ENCODE results near the gene PES1.
"Not testable (repeated sequence)": the region's sequence is repeated elsewhere in the genome, so short reads cannot be mapped to it uniquely, and the experiment has no call there.

PES1 gene

GRCh38 chr22:30607939-30608338 is 16.2 kb upstream of the PES1 start:
- no peak for DNase-seq

- DNase-seq, result no peak
These were observed 15.7 kb upstream of the PES1 start for GRCh38 chr22:30607300-30607930.

- peak; percentile 81 for DNase-seq
These were observed 15.0 kb upstream of the PES1 start, which contains the start of gene TCN2 for GRCh38 chr22:30606455-30607299. Gene TCN2 (plus strand): TSS chr22:30607174. CDS start chr22:30607332, 158 bp downstream.

- peak; percentile 31 for DNase-seq
These were observed 13.9 kb upstream of the PES1 start for GRCh38 chr22:30605449-30606110.

GRCh38 chr22:30604723-30605122 is 13.0 kb upstream of the PES1 start:
- DNase-seq, result no peak

GRCh38 chr22:30603801-30604200 is 12.1 kb upstream of the PES1 start:
- no peak for DNase-seq

GRCh38 chr22:30602049-30602448 is 10.3 kb upstream of the PES1 start:
- DNase-seq, result peak; percentile 33

GRCh38 chr22:30601464-30601863 is 9.8 kb upstream of the PES1 start:
- no peak for DNase-seq

GRCh38 chr22:30600921-30601320 is 9.2 kb upstream of the PES1 start:
- no peak for DNase-seq

GRCh38 chr22:30598986-30599385 is 7.3 kb upstream of the PES1 start:
- DNase-seq, result no peak

GRCh38 chr22:30596886-30597285 is 5.2 kb upstream of the PES1 start:
- no peak for DNase-seq

- no peak for DNase-seq
These were observed 4.5 kb upstream of the PES1 start for GRCh38 chr22:30596199-30596598.

GRCh38 chr22:30592360-30592713 is 627 bp upstream of the PES1 start:
- not testable (repeated sequence) for DNase-seq

- no peak for DNase-seq
These were observed 521 bp downstream of the PES1 start for GRCh38 chr22:30591191-30591587.

- DNase-seq, result no peak
These were observed 5.3 kb downstream of the PES1 start for GRCh38 chr22:30586414-30586813.

- DNase-seq, result no peak
These were observed 7.3 kb downstream of the PES1 start for GRCh38 chr22:30584441-30584840.

GRCh38 chr22:30582788-30583545 is 8.7 kb downstream of the PES1 start:
- no peak for DNase-seq

- no peak for DNase-seq
These were observed 9.7 kb downstream of the PES1 start for GRCh38 chr22:30582051-30582450.

GRCh38 chr22:30580896-30581295 is 10.8 kb downstream of the PES1 start:
- DNase-seq, result no peak

GRCh38 chr22:30578481-30578880 is 13.2 kb downstream of the PES1 start:
- no peak for DNase-seq

- DNase-seq, result no peak
These were observed 15.9 kb downstream of the PES1 start for GRCh38 chr22:30575859-30576258.

GRCh38 chr22:30574997-30575671 is 16.6 kb downstream of the PES1 start:
- DNase-seq, result peak; percentile 20

Measured in NCI-H146 (cell line).